Measurements from ENCODE around the gene EHMT1. TPM values are rescaled to one million over a fixed set of nuclear protein-coding genes. Genes with fewer than 3 reads are reported as not detected.
A peak's percentile ranks its signal among the peaks of the same experiment; 100 is the strongest.
"Not testable (repeated sequence)": the region's sequence is repeated elsewhere in the genome, so short reads cannot be mapped to it uniquely, and the experiment has no call there.

The EHMT1 gene
- total RNA-seq, 1 donor, result 43.6 TPM

DNA sequence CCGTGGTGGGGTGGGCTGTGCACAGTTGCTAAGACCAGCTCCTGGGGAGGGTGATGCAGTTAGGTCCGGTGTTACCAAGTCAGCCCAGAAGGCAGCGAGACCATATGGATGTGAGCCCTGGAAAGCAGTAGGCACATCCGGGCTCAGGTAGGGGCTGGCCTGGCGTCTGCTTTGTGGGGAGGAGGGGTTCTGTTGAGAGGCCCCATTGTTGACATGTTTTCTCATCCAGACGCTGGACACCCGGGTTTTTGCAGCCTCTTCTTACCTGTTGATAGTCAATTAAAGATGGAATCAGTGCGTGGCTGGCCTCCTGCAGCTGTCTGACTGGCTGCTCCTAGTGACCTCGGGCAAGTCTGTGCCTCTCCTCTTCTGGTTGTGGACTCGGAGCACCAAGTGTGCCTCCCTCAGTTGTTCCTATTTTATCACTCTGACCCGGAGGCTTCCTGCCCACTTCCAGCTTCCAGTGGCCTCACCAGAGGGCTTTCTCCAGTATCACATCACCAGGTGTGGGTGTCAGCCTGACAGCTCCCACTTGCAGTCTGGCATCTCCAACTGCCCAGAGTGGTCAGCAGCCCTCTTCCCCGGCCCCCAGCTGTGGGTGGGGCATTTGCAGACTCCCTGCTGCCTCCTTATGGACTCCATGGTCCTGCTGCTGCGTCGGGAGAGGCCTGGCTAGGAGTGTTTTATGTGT is 90.8 kb downstream of the EHMT1 start:
- DNase-seq (ENCODE audit: low read depth), result no peak
- H3K4me3 ChIP-seq (ENCODE audit: low read depth, low read length), result no peak overlapping the region
- TF ChIP-seq, protein P1, sequence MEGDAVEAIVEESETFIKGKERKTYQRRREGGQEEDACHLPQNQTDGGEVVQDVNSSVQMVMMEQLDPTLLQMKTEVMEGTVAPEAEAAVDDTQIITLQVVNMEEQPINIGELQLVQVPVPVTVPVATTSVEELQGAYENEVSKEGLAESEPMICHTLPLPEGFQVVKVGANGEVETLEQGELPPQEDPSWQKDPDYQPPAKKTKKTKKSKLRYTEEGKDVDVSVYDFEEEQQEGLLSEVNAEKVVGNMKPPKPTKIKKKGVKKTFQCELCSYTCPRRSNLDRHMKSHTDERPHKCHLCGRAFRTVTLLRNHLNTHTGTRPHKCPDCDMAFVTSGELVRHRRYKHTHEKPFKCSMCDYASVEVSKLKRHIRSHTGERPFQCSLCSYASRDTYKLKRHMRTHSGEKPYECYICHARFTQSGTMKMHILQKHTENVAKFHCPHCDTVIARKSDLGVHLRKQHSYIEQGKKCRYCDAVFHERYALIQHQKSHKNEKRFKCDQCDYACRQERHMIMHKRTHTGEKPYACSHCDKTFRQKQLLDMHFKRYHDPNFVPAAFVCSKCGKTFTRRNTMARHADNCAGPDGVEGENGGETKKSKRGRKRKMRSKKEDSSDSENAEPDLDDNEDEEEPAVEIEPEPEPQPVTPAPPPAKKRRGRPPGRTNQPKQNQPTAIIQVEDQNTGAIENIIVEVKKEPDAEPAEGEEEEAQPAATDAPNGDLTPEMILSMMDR (IDR thresholded peaks at IDR 0.05; ENCODE audit: insufficient read depth, low read depth, low read length), result no peak

DNA sequence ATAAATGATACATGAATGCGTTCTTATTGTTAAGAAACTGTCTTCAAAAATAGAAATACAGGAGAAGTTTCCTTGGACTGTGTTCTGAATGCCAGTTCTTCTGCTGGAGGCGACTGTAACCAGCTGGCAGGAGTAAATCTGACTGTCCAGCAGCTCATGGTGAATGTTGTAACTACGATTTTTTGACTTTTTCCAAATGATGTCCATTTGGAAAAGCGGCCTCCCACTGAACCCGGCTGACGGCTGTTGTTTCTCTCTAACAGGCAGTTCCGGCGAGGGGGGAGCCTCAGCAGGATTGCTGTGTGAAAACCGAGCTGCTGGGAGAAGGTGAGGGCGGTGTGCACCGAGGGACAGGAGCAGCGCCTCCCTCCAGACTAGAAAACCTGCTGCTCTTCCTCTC is 91.9 kb downstream of the EHMT1 start:
- peak; percentile 13 for DNase-seq (ENCODE audit: low read depth)
- H3K4me3 ChIP-seq (ENCODE audit: low read depth, low read length), result no peak overlapping the region
- TF ChIP-seq, protein P1 (IDR thresholded peaks at IDR 0.05; ENCODE audit: insufficient read depth, low read depth, low read length), result no peak

DNA sequence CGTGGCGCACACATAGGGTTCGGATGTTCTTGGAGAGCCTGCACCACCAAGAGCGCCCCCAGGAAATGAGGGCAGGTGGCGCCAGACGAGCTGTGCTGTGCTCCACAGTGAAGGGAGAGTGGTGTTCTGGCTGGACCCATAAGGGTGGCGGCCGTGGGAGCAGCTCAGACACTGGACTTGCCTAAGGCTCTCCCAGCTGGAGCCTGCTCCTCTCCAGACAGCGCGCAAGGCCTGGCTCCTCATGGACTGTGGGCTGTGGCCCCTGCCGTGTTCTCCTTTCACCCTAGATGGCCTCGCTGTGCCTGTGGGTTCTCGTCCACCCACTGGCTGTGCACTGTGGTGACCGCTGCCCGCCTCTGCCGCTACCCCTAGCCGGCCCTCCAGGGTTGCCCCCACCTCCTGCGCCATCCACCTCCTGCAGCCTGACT is 92.9 kb downstream of the EHMT1 start:
- DNase-seq (ENCODE audit: low read depth), result no peak
- no peak overlapping the region for H3K4me3 ChIP-seq (ENCODE audit: low read depth, low read length)
- TF ChIP-seq, protein P1 (IDR thresholded peaks at IDR 0.05; ENCODE audit: insufficient read depth, low read depth, low read length), result no peak

DNA sequence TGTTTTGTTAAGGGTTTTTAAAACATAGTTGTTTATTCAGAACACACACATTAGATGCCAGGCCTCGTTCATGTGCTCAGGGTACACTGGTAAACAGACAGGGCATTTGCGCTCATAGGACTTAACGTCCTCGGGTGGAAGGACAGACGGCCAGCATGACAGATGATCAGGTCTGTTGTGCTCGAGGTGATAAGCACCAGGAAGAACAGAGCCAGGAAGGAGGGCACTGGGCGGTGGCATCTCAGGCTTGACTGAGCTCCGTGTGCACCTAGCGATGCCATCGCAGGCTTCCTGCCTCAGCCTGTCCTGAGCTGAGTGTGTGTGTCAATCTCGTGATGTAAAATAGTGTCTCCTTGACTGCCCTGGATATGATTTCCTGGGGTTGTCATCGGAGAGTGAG is 96.5 kb downstream of the EHMT1 start:
- TF ChIP-seq, protein P1 (IDR thresholded peaks at IDR 0.05; ENCODE audit: insufficient read depth, low read depth, low read length), result no peak
- H3K4me3 ChIP-seq (ENCODE audit: low read depth, low read length), result no peak overlapping the region
- DNase-seq (ENCODE audit: low read depth), result no peak

DNA sequence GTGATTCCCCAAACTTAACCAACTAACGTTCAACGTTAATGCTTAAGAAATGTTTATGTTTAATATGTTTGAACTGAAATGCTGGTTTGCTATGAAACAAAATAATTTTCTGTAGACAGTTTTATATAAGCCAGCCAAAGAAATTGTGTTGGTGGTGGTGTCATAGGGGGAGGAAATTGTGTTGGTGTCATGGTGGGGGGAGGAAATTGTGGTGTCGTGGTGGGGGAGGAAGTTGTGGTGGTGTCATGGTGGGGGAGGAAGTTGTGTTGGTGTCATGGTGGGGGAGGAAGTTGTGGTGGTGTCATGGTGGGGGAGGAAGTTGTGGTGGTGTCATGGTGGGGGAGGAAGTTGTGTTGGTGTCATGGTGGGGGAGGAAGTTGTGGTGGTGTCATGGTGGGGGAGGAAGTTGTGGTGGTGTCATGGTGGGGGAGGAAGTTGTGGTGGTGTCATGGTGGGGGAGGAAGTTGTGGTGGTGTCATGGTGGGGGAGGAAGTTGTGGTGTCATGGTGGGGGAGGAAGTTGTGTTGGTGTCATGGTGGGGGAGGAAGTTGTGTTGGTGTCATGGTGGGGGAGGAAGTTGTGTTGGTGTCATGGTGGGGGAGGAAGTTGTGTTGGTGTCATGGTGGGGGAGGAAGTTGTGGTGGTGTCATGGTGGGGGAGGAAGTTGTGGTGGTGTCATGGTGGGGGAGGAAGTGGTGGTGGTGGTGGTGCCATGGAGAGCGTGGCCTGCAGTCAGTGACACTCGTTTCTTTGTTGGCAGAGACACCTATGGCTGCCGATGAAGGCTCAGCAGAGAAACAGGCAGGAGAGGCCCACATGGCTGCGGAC is 97.3 kb downstream of the EHMT1 start:
- not testable (repeated sequence) for H3K4me3 ChIP-seq (ENCODE audit: low read depth, low read length); DNase-seq (ENCODE audit: low read depth)

DNA sequence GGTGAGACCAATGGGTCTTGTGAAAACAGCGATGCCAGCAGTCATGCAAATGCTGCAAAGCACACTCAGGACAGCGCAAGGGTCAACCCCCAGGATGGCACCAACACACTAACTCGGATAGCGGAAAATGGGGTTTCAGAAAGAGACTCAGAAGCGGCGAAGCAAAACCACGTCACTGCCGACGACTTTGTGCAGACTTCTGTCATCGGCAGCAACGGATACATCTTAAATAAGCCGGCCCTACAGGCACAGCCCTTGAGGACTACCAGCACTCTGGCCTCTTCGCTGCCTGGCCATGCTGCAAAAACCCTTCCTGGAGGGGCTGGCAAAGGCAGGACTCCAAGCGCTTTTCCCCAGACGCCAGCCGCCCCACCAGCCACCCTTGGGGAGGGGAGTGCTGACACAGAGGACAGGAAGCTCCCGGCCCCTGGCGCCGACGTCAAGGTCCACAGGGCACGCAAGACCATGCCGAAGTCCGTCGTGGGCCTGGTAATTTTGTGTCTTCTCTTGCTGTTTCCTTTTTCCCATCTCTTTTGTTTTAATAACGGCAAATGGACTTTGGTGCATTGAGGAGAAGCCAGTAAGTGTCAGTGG is 98.0 kb downstream of the EHMT1 start:
- H3K4me3 ChIP-seq (ENCODE audit: low read depth, low read length), result no peak overlapping the region
- TF ChIP-seq, protein P1 (IDR thresholded peaks at IDR 0.05; ENCODE audit: insufficient read depth, low read depth, low read length), result no peak
- no peak for DNase-seq (ENCODE audit: low read depth)

DNA sequence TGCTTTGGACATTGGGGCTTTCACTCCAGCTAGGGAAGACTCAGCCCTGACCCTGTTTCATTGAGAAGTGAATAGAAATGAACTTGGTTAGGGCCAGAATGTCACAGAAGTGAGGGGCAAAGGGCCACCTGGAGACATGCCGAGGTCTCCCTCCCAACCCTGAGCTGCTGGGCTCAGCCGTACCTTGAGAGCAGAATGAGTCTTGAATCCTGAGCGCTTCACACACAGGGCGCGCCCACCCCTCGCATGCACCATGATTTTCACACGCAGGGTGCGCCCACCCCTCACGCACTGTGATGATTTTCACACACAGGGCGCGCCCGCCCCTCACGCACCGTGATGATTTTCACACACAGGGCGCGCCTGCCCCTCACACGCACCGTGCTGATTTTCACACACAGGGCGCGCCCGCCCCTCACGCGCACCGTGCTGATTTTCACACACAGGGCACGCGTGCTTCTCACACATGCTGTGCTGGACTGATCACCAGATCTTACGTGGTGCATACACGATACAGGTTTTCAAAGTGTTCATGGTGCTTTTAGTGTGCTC is 99.0 kb downstream of the EHMT1 start:
- TF ChIP-seq, protein P1 (IDR thresholded peaks at IDR 0.05; ENCODE audit: insufficient read depth, low read depth, low read length), result no peak
- no peak overlapping the region for H3K4me3 ChIP-seq (ENCODE audit: low read depth, low read length)
- no peak for DNase-seq (ENCODE audit: low read depth)
